Islet precursor cell (in vitro differentiated cells): ENCODE results near the gene SOCS2.

Source experiments
- DNase-seq: peaks from one replicate; pipeline ENCODE4 v3.0.0-alpha.2; 2018

SOCS2 gene

DNA sequence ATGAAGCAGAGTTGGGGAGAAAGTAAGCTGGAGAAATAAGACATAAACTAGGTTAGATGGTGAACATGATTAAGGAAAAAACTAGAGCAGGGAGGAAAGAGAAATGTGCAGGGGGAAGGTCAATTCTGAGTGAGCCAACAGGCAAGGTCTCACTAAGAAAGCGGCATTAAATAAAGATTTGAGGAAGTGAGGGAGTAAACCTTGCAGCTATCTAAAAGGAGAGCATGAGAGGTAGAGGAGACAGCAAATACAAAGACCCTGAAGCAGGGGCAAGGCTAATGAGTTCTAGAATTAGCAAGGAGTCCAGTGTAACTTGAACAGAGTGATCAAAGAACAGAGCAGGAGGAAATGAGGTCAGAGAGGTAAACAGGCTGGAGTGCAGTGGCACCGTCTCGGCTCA lies 4.4 kb upstream of the SOCS2 start:
- DNase-seq: no peak

DNA sequence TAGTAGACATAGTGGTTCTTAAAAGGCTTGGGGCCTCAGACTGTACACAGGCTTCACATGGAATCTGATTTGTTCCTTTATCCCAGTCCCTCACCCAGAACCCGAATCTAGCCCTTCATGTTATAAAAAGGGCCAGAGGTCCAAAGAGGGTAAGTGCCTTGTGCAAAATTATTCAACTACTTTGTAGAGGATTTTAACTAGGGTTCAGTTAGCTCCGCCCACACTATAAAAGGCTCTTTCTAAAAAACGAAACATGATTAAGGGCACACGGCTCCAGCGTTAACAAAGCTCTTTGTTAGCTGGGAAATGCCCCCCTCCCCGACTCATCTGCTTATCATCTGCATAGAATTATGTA lies 3.2 kb upstream of the SOCS2 start:
- no peak for DNase-seq

- DNase-seq: peak; percentile 95
These were observed 2.6 kb upstream of the SOCS2 start for GRCh38 chr12:93569656-93570551.

- DNase-seq: peak; percentile 98
These were observed 1.7 kb upstream of the SOCS2 start for GRCh38 chr12:93570552-93571364.

GRCh38 chr12:93571365-93571924 lies 1.0 kb upstream of the SOCS2 start:
- DNase-seq: peak; percentile 97

GRCh38 chr12:93572712-93573551 lies 457 bp downstream of the SOCS2 start:
- peak; percentile 81 for DNase-seq

DNA sequence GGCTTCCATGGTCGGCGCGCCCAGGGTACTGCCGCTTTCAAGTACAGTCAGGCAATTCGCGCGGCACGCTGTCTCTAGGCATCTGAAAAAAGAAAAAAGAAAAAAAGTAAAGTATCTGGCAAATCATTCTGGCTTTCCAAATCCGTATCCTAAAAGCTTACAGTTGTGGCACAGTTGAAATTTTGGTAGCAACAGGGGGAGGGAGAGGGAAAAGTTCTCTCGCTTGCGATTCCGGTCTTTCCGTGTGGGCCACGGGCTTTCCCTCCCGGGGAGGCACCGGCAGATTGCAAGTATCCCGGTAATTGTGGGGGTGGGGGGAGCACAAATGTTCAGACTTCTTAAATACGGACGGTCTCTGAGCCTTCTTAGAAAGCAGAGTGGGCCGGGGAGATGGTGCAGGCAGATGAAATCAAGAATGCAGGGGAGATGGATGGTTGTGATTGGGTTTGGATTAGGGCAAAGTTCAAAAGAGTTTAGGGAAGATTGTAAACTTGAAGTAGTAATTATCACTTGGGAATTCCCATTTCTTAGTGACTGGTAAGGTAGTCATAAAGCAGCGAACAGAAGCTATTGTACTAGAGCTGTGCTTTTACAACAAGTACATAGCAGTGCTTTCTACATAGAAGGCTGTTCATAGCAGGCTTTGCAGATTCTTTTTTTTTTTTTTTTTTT lies 1.2 kb downstream of the SOCS2 start:
- DNase-seq: peak; percentile 67

- no peak for DNase-seq
These were observed 4.7 kb downstream of the SOCS2 start for GRCh38 chr12:93577222-93577621.

GRCh38 chr12:93578221-93578620 lies 5.7 kb downstream of the SOCS2 start:
- no peak for DNase-seq

DNA sequence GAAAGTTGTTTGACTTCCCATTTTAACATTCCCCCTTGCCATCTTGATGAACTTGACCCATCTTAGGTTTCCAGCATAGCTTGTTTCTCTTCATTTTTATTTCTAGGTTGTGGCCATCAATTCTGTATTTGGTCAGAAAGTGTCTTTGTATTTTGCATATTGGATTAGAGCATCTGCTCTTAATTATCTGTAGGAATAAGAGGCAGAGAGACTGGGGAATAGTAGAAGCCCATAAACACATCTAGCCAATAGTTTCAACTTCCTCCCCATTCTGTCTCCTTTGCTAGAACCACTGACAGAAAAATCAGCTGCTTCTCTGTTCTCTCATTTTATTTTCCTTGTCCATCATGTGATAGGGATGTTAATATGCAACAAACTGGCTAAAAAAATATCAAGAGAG lies 8.2 kb downstream of the SOCS2 start:
- no peak for DNase-seq

- no peak for DNase-seq
These were observed 8.9 kb downstream of the SOCS2 start for GRCh38 chr12:93581370-93581769.

DNA sequence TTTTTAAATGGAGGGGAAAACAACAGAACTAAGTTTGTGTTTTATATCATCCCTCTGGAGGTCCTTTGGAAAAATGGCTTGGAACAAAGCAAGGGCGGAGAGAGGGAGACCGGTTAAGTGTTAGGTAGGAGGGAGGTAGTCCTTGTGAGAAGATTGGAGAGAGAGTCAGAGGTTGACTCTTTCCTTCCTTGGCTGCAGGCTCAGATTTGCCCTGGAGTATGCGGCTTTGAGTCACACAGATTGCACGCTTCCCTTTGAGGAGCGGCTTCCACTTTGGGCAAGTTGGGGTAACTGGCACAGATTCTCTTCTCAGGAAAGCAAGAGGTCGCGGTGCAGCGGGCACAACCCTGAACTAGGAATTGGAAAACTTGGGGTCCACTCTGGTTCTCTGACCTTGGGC lies 9.9 kb downstream of the SOCS2 start:
- peak; percentile 61 for DNase-seq

DNA sequence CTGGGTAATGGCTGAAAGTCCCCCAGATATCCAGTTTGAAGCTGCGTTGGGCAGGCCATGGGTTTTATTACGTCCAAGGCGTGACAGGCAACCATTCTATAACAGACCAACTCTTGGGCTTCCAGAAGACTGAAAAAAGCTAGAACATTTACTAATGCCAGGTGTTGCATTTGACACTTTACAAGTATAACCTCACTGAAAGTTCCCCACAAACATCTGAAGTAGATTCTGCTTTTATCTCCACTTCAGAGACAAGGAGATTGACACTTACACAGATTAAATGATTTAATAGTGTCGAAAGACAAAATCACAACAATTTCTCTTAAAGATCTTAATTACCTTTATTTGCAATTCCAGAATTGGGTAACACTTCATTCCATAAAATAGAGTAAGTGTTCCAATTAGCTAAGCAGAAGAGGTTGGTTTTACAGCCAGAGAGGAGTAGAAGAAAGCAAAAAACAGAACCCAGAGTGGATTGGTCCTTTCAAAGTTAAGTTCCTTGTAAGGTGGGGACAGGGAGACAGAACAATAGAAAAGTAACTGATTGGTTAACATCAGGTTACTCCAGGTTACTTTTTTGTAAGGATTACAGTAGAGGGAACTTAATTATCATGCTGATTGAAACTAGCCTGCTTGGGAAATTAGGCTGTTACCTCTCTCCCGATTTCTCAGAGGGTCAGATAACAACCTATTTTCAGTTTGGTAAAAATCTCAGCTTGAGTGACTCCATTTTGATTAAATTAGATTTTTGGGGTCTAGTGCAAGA lies 11.3 kb downstream of the SOCS2 start:
- no peak for DNase-seq

DNA sequence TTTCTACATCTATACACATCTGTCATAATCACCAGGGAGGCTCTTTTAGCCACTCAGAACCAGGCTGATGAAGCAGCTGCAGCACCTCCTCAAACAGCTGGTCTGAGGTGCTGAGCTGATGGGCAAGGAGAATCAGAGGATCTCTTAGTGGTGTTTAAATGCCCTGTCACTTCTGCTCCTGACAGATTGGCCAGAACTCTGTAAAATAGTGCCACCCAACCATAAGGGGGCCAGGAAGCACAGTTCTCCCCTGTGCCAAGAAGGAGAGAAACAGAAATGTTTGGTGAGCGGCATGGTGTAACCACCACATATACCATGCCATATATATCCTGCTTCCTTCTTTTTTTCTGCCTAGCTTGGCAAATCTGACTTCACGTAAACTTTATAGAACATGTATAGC lies 12.8 kb downstream of the SOCS2 start:
- DNase-seq: no peak

DNA sequence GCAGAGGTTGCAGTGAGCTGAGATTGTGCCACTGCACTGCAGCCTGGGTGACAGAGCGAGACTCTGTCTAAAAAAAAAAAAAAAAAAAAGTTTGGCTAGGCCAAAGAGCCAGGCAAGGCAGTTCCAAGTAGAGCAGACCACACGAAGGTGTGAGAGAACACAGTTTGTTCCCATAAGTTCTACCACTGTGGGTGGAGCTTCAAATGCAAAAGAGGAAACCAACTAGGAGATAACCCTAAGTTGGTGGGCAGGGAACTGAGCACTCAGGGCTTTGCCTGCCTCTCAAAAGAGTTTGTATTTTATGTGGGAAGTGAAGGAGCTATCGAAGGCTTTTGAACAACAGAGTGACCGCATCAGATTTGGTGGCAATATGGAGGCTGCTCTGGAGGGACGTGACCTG lies 15.1 kb downstream of the SOCS2 start:
- no peak for DNase-seq

- no peak for DNase-seq
These were observed 16.6 kb downstream of the SOCS2 start for GRCh38 chr12:93589081-93589480.

- peak; percentile 88 for DNase-seq
These were observed 18.8 kb downstream of the SOCS2 start for GRCh38 chr12:93591137-93591868.

GRCh38 chr12:93592641-93593406 lies 20.3 kb downstream of the SOCS2 start:
- DNase-seq: no peak

DNA sequence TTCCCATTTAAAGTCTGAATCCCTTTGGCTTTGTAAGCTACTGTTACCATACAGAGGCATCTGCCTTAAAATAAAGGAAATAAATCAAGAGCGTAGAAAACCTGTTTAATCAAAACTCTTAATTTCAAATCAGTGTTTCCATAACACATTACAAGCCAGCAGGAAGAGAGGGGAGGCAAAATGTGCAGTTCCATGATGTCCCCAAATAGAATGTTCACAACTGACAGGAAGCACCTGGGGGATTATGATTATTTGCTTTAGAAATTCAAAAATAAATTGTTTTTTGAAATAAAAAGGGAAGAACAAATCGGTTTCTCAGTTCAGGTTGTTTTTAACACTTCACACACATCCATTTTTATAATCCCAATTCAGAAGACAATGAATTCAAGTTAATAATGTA lies 21.4 kb downstream of the SOCS2 start:
- DNase-seq: no peak

- DNase-seq: no peak
These were observed 22.4 kb downstream of the SOCS2 start for GRCh38 chr12:93594766-93595311.
